MCF 10A (cell line): ENCODE results near the gene TBC1D17. TPM values are rescaled to one million over a fixed set of nuclear protein-coding genes. Genes with fewer than 3 reads are reported as not detected.

ENCODE experiments used
- BruUV-seq: library from RNA; stranded (reverse); fragments of 400-500 nt; replicated peaks from 2 replicates; lab custom pipeline; 2021; lab: Mats Ljungman, UMichigan
- CTCF ChIA-PET: fragments of 300-600 bp; sonication (Branson Sonifier 250); formaldehyde crosslinking; extraction: SDS; loops from one replicate; lab custom pipeline; 2021; ENCODE audit warnings: antibody characterized with exemption, inconsistent platforms; lab: Yijun Ruan, JAX
- POLR2A ChIA-PET: fragments of 300-600, 350-650 bp; sonication (Branson Sonifier 250); formaldehyde crosslinking; extraction: SDS; loops from one replicate; lab custom pipeline; 2020; ENCODE audit warnings: antibody characterized with exemption, inconsistent platforms; lab: Yijun Ruan, JAX
- DNase-seq: peaks from one replicate; pipeline ENCODE4 v3.0.0-alpha.2; 2018; ENCODE audit not compliant: unreplicated experiment
- H3K27ac Mint-ChIP-seq: one replicate; pipeline ENCODE4 v1.8.0; 2022; ENCODE audit warnings: mild to moderate bottlenecking, low read depth, mixed read lengths; ENCODE audit not compliant: unreplicated experiment
- H3K27me3 Mint-ChIP-seq: one replicate; pipeline ENCODE4 v1.8.0; 2022; ENCODE audit warnings: mixed read lengths; ENCODE audit not compliant: insufficient read depth, unreplicated experiment
- H3K36me3 Mint-ChIP-seq: one replicate; pipeline ENCODE4 v1.8.0; 2022; ENCODE audit warnings: mild to moderate bottlenecking, moderate library complexity, mixed read lengths; ENCODE audit not compliant: insufficient read depth, unreplicated experiment
- H3K4me1 Mint-ChIP-seq: one replicate; pipeline ENCODE4 v1.8.0; 2022; ENCODE audit warnings: mixed read lengths; ENCODE audit not compliant: insufficient read depth, unreplicated experiment
- H3K4me3 Mint-ChIP-seq: one replicate; pipeline ENCODE4 v1.8.0; 2022; ENCODE audit warnings: mild to moderate bottlenecking, moderate library complexity, mixed read lengths; ENCODE audit not compliant: unreplicated experiment
- H3K9me3 Mint-ChIP-seq: one replicate; pipeline ENCODE4 v1.8.0; 2022; ENCODE audit warnings: mixed read lengths; ENCODE audit not compliant: unreplicated experiment
- intact Hi-C: fragments of 100-400 bp; cut with micrococcal nuclease; formaldehyde crosslinking; loops from 2 replicates; pipeline ENCODE4 v1.14.1; 2022
- total RNA-seq: library from RNA; stranded (reverse); gene quantifications from 2 replicates; pipeline ENCODE4 v1.2.3, GENCODE V29; 2022
- TF ChIP-seq, protein P1 (sequence below): fragments of 200-600 bp; IDR thresholded peaks from one replicate; pipeline ENCODE4 v1.8.0; 2022; ENCODE audit warnings: antibody characterized with exemption, mild to moderate bottlenecking; ENCODE audit not compliant: unreplicated experiment

TBC1D17 gene
- total RNA-seq, 1 experiment from 2014 or later: 25.5 TPM

- ChIA-PET CTCF (no interaction called here), POLR2A (interaction anchor here (2.8 kb wide), 1 partner anchor 19 kb away, joined by 40 read pairs; the partner anchor contains the start of gene PTOV1)
- TF ChIP-seq, protein P1, sequence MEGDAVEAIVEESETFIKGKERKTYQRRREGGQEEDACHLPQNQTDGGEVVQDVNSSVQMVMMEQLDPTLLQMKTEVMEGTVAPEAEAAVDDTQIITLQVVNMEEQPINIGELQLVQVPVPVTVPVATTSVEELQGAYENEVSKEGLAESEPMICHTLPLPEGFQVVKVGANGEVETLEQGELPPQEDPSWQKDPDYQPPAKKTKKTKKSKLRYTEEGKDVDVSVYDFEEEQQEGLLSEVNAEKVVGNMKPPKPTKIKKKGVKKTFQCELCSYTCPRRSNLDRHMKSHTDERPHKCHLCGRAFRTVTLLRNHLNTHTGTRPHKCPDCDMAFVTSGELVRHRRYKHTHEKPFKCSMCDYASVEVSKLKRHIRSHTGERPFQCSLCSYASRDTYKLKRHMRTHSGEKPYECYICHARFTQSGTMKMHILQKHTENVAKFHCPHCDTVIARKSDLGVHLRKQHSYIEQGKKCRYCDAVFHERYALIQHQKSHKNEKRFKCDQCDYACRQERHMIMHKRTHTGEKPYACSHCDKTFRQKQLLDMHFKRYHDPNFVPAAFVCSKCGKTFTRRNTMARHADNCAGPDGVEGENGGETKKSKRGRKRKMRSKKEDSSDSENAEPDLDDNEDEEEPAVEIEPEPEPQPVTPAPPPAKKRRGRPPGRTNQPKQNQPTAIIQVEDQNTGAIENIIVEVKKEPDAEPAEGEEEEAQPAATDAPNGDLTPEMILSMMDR: no peak
- Mint-ChIP-seq H3K9me3 (no peaks in the 10 kb centered on the region), H3K36me3 (peaks cover 37% of the 10 kb centered on the region), H3K27me3 (no peaks in the 10 kb centered on the region), H3K27ac (no peak overlapping the region), H3K4me3 (no peak overlapping the region), H3K4me1 (peaks cover 11% of the 10 kb centered on the region)
- no TSS peak for BruUV-seq
- intact Hi-C loops: no loop called here
- no peak for DNase-seq
Measured at GRCh38 chr19:49871349-49871985, 6.0 kb upstream of the TBC1D17 start.

DNA sequence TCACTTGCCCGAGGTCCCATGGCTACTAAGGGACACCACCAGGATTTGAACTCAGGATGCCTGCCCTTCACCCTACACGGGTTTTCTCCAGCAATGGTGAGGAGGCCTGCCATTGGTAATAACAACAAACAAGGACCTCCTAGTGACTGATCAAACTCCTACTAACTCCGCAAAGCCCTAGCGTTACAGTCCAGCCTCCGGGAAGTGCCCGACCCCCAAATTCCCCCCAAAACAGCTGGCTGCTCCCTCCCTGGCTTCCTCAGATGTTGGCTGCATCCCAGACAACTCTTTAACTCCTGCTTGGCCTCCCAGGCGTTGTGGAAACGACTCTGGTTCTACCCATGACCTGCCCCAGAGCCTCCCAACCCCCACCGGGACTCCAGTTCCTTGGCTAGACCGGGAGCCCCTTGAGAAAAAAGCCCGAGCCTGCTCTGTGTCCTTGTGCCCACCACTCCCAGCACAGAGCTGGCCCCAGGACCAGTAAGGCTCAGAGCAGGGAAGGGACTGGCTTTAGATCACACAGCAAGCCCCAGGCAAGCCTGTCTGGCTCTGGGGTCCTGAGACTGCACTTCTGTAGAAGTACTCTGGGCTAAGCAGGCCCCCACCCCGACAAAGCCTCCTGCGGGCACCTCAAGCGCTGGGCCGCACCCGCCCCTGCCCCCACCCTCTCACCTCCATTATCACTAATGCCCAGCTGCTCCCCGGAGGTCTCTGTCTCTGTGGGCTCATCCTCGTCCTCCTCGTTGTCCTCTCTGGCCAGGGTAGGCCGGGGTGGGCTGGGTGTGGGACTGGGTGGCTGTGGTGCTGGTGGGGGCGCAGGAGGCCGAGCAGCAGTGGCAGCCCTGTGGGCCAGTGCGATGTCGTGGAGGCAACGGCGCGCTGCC is 5.0 kb upstream of the TBC1D17 start:
- peaks cover 6% of the 10 kb centered on the region for H3K4me1 Mint-ChIP-seq
- DNase-seq: no peak
- ChIA-PET CTCF (no interaction called here), POLR2A (interaction anchor here (0.6 kb wide), 2 partner anchors 109 to 131 kb away, joined by 3 read pairs; partner anchors contain the start of gene TSKS)
- H3K9me3 Mint-ChIP-seq: no peaks in the 10 kb centered on the region
- no peak overlapping the region for H3K4me3 Mint-ChIP-seq
- BruUV-seq: no TSS peak
- no peak overlapping the region for H3K27ac Mint-ChIP-seq
- H3K36me3 Mint-ChIP-seq: peaks cover 30% of the 10 kb centered on the region
- intact Hi-C loops: no loop called here
- TF ChIP-seq, protein P1: no peak
- no peaks in the 10 kb centered on the region for H3K27me3 Mint-ChIP-seq

DNA sequence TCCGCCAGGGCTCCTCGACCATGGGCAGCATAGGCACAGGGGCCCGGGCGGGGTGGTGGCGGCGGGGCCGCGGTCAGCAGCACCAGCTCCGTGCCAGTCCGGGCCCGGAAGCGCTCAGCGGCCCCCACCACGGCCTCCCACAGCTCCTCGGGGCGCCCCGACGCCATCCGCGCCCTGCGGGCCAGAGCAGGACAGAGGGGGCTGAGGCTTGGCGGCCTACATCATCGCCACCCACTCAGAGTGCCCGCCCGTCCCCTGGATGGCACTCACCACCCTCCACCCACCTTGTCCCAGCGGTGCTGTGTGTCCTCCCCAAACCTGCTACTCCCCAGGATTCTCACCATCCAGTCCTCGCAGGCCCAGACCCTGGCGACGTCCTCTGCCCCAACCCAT is 4.4 kb upstream of the TBC1D17 start:
- no TSS peak for BruUV-seq

More for the DNA sequence above, 4.4 kb upstream of the TBC1D17 start:
- intact Hi-C loops: no loop called here
- CTCF ChIA-PET: no interaction called here
- peaks cover 6% of the 10 kb centered on the region for H3K4me1 Mint-ChIP-seq
- no peak for DNase-seq
- TF ChIP-seq, protein P1: no peak
- POLR2A ChIA-PET: interaction anchor here (0.6 kb wide), 1 partner anchor 132 kb away, joined by 3 read pairs; no protein-coding TSS in a partner anchor
- peaks cover 29% of the 10 kb centered on the region for H3K36me3 Mint-ChIP-seq
- no peak overlapping the region for H3K4me3 Mint-ChIP-seq
- H3K27me3 Mint-ChIP-seq: no peaks in the 10 kb centered on the region
- no peaks in the 10 kb centered on the region for H3K9me3 Mint-ChIP-seq
- no peak overlapping the region for H3K27ac Mint-ChIP-seq
